Esophagus muscularis mucosa (tissue), 4 donors: ENCODE results near the gene FREM3. TPM values are rescaled to one million over a fixed set of nuclear protein-coding genes. Genes with fewer than 3 reads are reported as not detected.
"Not testable (repeated sequence)": the region's sequence is repeated elsewhere in the genome, so short reads cannot be mapped to it uniquely, and the experiment has no call there.

Experiments
- DNase-seq: peaks from one replicate; pipeline ENCODE4 v3.0.0-alpha.2; 2017; ENCODE audit errors: extremely low spot score
- H3K27ac ChIP-seq, 4 donors: fragments of 200-600 bp; sonication (generic); replicated peaks in 1 of 4; 1 replicate in 3 of 4; 2 replicates in 1 of 4; pipeline ENCODE4 v1.5.1; 2016 to 2019; ENCODE audit warnings: mild to moderate bottlenecking in 1 of 4
- H3K27me3 ChIP-seq, 4 donors: fragments of 200-600 bp; sonication (generic); one replicate each; pipeline versions ENCODE4 v1.5.1 to v1.6.0; 2016 to 2019
- H3K36me3 ChIP-seq, 4 donors: fragments of 200-600 bp; sonication (generic); one replicate each; pipeline ENCODE4 v1.5.1; 2016 to 2019
- H3K4me1 ChIP-seq, 4 donors: fragments of 200-600 bp; sonication (generic); one replicate each; pipeline ENCODE4 v1.5.1; 2016 to 2019
- H3K4me3 ChIP-seq, 4 donors: fragments of 200-600 bp; sonication (generic); 1 replicate in 2 of 4; 2 replicates in 2 of 4; pipeline ENCODE4 v1.5.1; 2016 to 2019; ENCODE audit warnings: mild to moderate bottlenecking in 4 of 4, moderate library complexity in 1 of 4
- H3K9me3 ChIP-seq, 4 donors: fragments of 200-600 bp; sonication (generic); 1 replicate in 3 of 4; 2 replicates in 1 of 4; pipeline ENCODE4 v1.5.1; 2016 to 2019
- CTCF ChIP-seq, 3 experiments: fragments of 200-600 bp in 2 of 3; fragments of 450-650 bp in 1 of 3; sonication (generic) in 2 of 3; IDR thresholded peaks; one replicate each; pipeline ENCODE4 v1.5.1; 2017 to 2019; ENCODE audit warnings: antibody characterized with exemption in 3 of 3, mild to moderate bottlenecking in 2 of 3, moderate library complexity in 1 of 3
- EP300 ChIP-seq: sonication (generic); formaldehyde crosslinking; IDR thresholded peaks from one replicate; pipeline ENCODE4 v1.6.1; 2017; ENCODE audit warnings: antibody characterized with exemption
- POLR2A ChIP-seq: fragments of 450-650 bp; IDR thresholded peaks from one replicate; pipeline ENCODE4 v1.6.1; 2017; ENCODE audit warnings: antibody characterized with exemption, moderate library complexity, mild to moderate bottlenecking, low read depth
- POLR2AphosphoS5 ChIP-seq, 2 donors: sonication (generic); formaldehyde crosslinking; IDR thresholded peaks; one replicate each; pipeline ENCODE4 v1.6.1; 2017; ENCODE audit warnings: antibody characterized with exemption in 2 of 2
- whole genome bisulfite sequencing: methylation state at CpG from one replicate; pipeline ENCODE4 v1.1.5; 2018; 5-methylcytosine and 5-hydroxymethylcytosine counted together
- intact Hi-C: fragments of 100-400 bp; cut with DNase I; formaldehyde crosslinking; loops from one replicate; pipeline ENCODE4 v1.15.1; 2023
- total RNA-seq, 4 donors: library from RNA; depleted of rRNA; stranded (reverse); fragments of >200 nt; gene quantifications; one replicate each; pipeline versions ENCODE4 v1.1.0 to v1.2.1, GENCODE V29; 2016

FREM3 gene
- total RNA-seq, 4 donors from 2014 or later = not detected

GRCh38 chr4:143538979-143539669 is 161.4 kb downstream of the FREM3 start:
- Histone ChIP-seq H3K36me3 (peaks cover 55 to 100% (median 85%) of the 10 kb centered on the region in 4 donors), H3K27me3 (no peaks in the 10 kb centered on the region), H3K27ac (no peak overlapping the region), H3K4me3 (no peak overlapping the region), H3K9me3 (no peaks in the 10 kb centered on the region), H3K4me1 (no peaks in the 10 kb centered on the region)
- 93% methylated on average over 4 of the region's 4 CpGs for WGBS
- intact Hi-C loops = loop anchor here (10.0 kb wide), 1 partner anchor 1576 kb away; no protein-coding TSS in a partner anchor
- TF ChIP-seq CTCF (IDR thresholded peaks at IDR 0.05) (no peak), POLR2AphosphoS5 (IDR thresholded peaks at IDR 0.05) (no peak), POLR2A (no peak), EP300 (no peak)
- DNase-seq = no peak

GRCh38 chr4:143531788-143532491 is 168.5 kb downstream of the FREM3 start:
- no peak overlapping the region for H3K27ac ChIP-seq
- peaks cover 60 to 95% (median 78%) of the 10 kb centered on the region in 4 donors for H3K36me3 ChIP-seq
- no peaks in the 10 kb centered on the region for H3K9me3 ChIP-seq
- no peak for TF ChIP-seq CTCF (IDR thresholded peaks at IDR 0.05)
- TF ChIP-seq EP300 = no peak
- no peak for TF ChIP-seq POLR2AphosphoS5 (IDR thresholded peaks at IDR 0.05)
- no peak for TF ChIP-seq POLR2A
- DNase-seq = no peak
- H3K4me3 ChIP-seq = no peak overlapping the region
- 86% methylated on average over 2 of the region's 2 CpGs for WGBS
- intact Hi-C loops = loop anchor here (10.0 kb wide), 1 partner anchor 1583 kb away; no protein-coding TSS in a partner anchor
- H3K27me3 ChIP-seq = no peaks in the 10 kb centered on the region
- H3K4me1 ChIP-seq = peaks cover 6 to 25% (median 12%) of the 10 kb centered on the region in 4 donors

- TF ChIP-seq CTCF (IDR thresholded peaks at IDR 0.05) = peak in 1 of 3 experiments; percentile 38
- TF ChIP-seq POLR2A = no peak
- TF ChIP-seq POLR2AphosphoS5 (IDR thresholded peaks at IDR 0.05) = no peak
- peaks cover 58 to 95% (median 78%) of the 10 kb centered on the region in 4 donors for H3K36me3 ChIP-seq
- no peak overlapping the region for H3K4me3 ChIP-seq
- H3K27me3 ChIP-seq = no peaks in the 10 kb centered on the region
- intact Hi-C loops = loop anchor here (10.0 kb wide), 1 partner anchor 1583 kb away; no protein-coding TSS in a partner anchor
- no peak for DNase-seq
- H3K4me1 ChIP-seq = peaks cover 6 to 25% (median 12%) of the 10 kb centered on the region in 4 donors
- H3K9me3 ChIP-seq = no peaks in the 10 kb centered on the region
- 22% methylated on average over 1 of the region's 1 CpG for WGBS
- no peak overlapping the region for H3K27ac ChIP-seq
Measured at GRCh38 chr4:143531380-143531779, 169.1 kb downstream of the FREM3 start.

- H3K9me3 ChIP-seq, H3K27me3 ChIP-seq, DNase-seq, H3K27ac ChIP-seq, H3K4me3 ChIP-seq, intact Hi-C loops: not testable (repeated sequence)
- WGBS = 85% methylated on average over 4 of the region's 4 CpGs
- Histone ChIP-seq H3K4me1 (peaks cover 6 to 38% (median 25%) of the 10 kb centered on the region in 4 donors), H3K36me3 (peaks cover 53 to 94% (median 77%) of the 10 kb centered on the region in 4 donors)
Measured at GRCh38 chr4:143528046-143528445, 172.4 kb downstream of the FREM3 start.

Other genes with a start within 250 kb of the FREM3 start
- gene SMARCA5, start 187.0 kb downstream of the FREM3 start, total RNA-seq = 10 to 100 TPM; 38.0 to 59.8 (median 46.3) TPM
- gene GYPE, start 204.9 kb upstream of the FREM3 start, total RNA-seq = under 1 TPM in 1 of 4 donors, not detected in 3; 0.33 TPM